ENCODE measurements around the gene GRK5.

The GRK5 gene

GRCh38 chr10:119406601-119407253 lies 199.4 kb downstream of the GRK5 start:
- no peak overlapping the region for H2AFZ ChIP-seq (ENCODE audit: low read depth, low read length, severe bottlenecking)
- H4K20me1 ChIP-seq (ENCODE audit: low read depth, low read length): no peaks in the 10 kb centered on the region
- H3K4me3 ChIP-seq (ENCODE audit: insufficient read depth, low read length, poor library complexity, severe bottlenecking): no peak overlapping the region
- no peak overlapping the region for H3K9ac ChIP-seq (ENCODE audit: low read length)
- no peak overlapping the region for H3K27ac ChIP-seq (ENCODE audit: low read depth, low read length)
- H3K27me3 ChIP-seq (ENCODE audit: low read length): no peaks in the 10 kb centered on the region
- no peaks in the 10 kb centered on the region for H3K36me3 ChIP-seq (ENCODE audit: low read length)
- no peaks in the 10 kb centered on the region for H3K9me2 ChIP-seq (replicated peaks; ENCODE audit: insufficient read depth, low read length)
- no peaks in the 10 kb centered on the region for H3K9me3 ChIP-seq (ENCODE audit: insufficient read depth, low read length)
- H3K79me2 ChIP-seq (ENCODE audit: insufficient read depth, low read length): no peaks in the 10 kb centered on the region
- H3K4me2 ChIP-seq (ENCODE audit: low read depth, low read length, poor library complexity, severe bottlenecking): no peak overlapping the region
- TF ChIP-seq EZH2phosphoT487 (conservative IDR thresholded peaks at IDR 0.05; ENCODE audit: low read length) (no peak), CTCF (IDR thresholded peaks at IDR 0.05; ENCODE audit: insufficient read depth, low read length, poor library complexity, severe bottlenecking) (no peak)
- H3F3A ChIP-seq (ENCODE audit: insufficient read depth): no peaks in the 10 kb centered on the region

GRCh38 chr10:119407254-119407777 lies 199.9 kb downstream of the GRK5 start:
- no peaks in the 10 kb centered on the region for H4K20me1 ChIP-seq (ENCODE audit: low read depth, low read length)
- TF ChIP-seq EZH2phosphoT487 (conservative IDR thresholded peaks at IDR 0.05; ENCODE audit: low read length) (no peak), CTCF (IDR thresholded peaks at IDR 0.05; ENCODE audit: insufficient read depth, low read length, poor library complexity, severe bottlenecking) (no peak)
- H3K36me3 ChIP-seq (ENCODE audit: low read length): no peaks in the 10 kb centered on the region
- no peaks in the 10 kb centered on the region for H3F3A ChIP-seq (ENCODE audit: insufficient read depth)
- no peak overlapping the region for H3K9ac ChIP-seq (ENCODE audit: low read length)
- H3K27me3 ChIP-seq (ENCODE audit: low read length): no peaks in the 10 kb centered on the region
- H2AFZ ChIP-seq (ENCODE audit: low read depth, low read length, severe bottlenecking): no peak overlapping the region
- no peak overlapping the region for H3K4me3 ChIP-seq (ENCODE audit: insufficient read depth, low read length, poor library complexity, severe bottlenecking)
- H3K27ac ChIP-seq (ENCODE audit: low read depth, low read length): no peak overlapping the region
- no peaks in the 10 kb centered on the region for H3K9me2 ChIP-seq (replicated peaks; ENCODE audit: insufficient read depth, low read length)
- no peaks in the 10 kb centered on the region for H3K9me3 ChIP-seq (ENCODE audit: insufficient read depth, low read length)
- H3K79me2 ChIP-seq (ENCODE audit: insufficient read depth, low read length): no peaks in the 10 kb centered on the region
- no peak overlapping the region for H3K4me2 ChIP-seq (ENCODE audit: low read depth, low read length, poor library complexity, severe bottlenecking)

- Histone ChIP-seq H3K79me2 (ENCODE audit: insufficient read depth, low read length) (no peaks in the 10 kb centered on the region), H3F3A (ENCODE audit: insufficient read depth) (no peaks in the 10 kb centered on the region), H3K36me3 (ENCODE audit: low read length) (no peaks in the 10 kb centered on the region), H3K27me3 (ENCODE audit: low read length) (no peaks in the 10 kb centered on the region), H3K4me2 (ENCODE audit: low read depth, low read length, poor library complexity, severe bottlenecking) (no peak overlapping the region), H2AFZ (ENCODE audit: low read depth, low read length, severe bottlenecking) (no peak overlapping the region), H3K9me2 (replicated peaks; ENCODE audit: insufficient read depth, low read length) (no peaks in the 10 kb centered on the region), H3K9ac (ENCODE audit: low read length) (no peak overlapping the region), H3K9me3 (ENCODE audit: insufficient read depth, low read length) (no peaks in the 10 kb centered on the region), H3K27ac (ENCODE audit: low read depth, low read length) (no peak overlapping the region), H4K20me1 (ENCODE audit: low read depth, low read length) (no peaks in the 10 kb centered on the region), H3K4me3 (ENCODE audit: insufficient read depth, low read length, poor library complexity, severe bottlenecking) (no peak overlapping the region)
- TF ChIP-seq CTCF (IDR thresholded peaks at IDR 0.05; ENCODE audit: insufficient read depth, low read length, poor library complexity, severe bottlenecking) (no peak), EZH2phosphoT487 (conservative IDR thresholded peaks at IDR 0.05; ENCODE audit: low read length) (no peak)
These were observed 200.7 kb downstream of the GRK5 start for GRCh38 chr10:119408072-119408471.
